IMR-90 (cell line): ENCODE results near the gene MEGF11. TPM values are rescaled to one million over a fixed set of nuclear protein-coding genes. Genes with fewer than 3 reads are reported as not detected.

Source experiments
- ATAC-seq: fragments of 200-7000 bp; cut with Tn5 transposase; 2 replicates; pipeline ENCODE4 v1.9.1; 2020; ENCODE audit warnings: low read depth, mild to moderate bottlenecking, moderate library complexity
- BruUV-seq: library from RNA; stranded (reverse); fragments of 400-500 nt; replicated peaks from 2 replicates; lab custom pipeline; 2021; lab: Mats Ljungman, UMichigan
- CTCF ChIA-PET: fragments of 300-600 bp; formaldehyde crosslinking; extraction: SDS; loops from one replicate; lab custom pipeline; 2021; ENCODE audit warnings: antibody characterized with exemption; lab: Yijun Ruan, JAX
- POLR2A ChIA-PET: fragments of 300-600 bp; sonication (Branson Sonifier 250); formaldehyde crosslinking; loops from one replicate; lab custom pipeline; 2022; ENCODE audit warnings: antibody characterized with exemption; ENCODE audit not compliant: unreplicated experiment; lab: Charles Lee
- DNase-seq: peaks from one replicate; pipeline ENCODE4 v3.0.0; 2013
- H2AFZ ChIP-seq: replicated peaks from 2 replicates; pipeline ENCODE3; 2013; ENCODE audit warnings: low read length, mild to moderate bottlenecking; ENCODE audit not compliant: poor library complexity
- H2AK5ac ChIP-seq: 2 replicates; pipeline ENCODE4 v1.6.1; 2013; ENCODE audit warnings: low read depth, low read length, inconsistent platforms
- H2AK9ac ChIP-seq: replicated peaks from 2 replicates; pipeline ENCODE3; 2013; ENCODE audit warnings: mild to moderate bottlenecking, low read depth, low read length, moderate library complexity; ENCODE audit not compliant: poor library complexity
- H2BK120ac ChIP-seq: 2 replicates; pipeline ENCODE4 v1.6.1; 2013; ENCODE audit warnings: low read depth, low read length, inconsistent platforms
- H2BK15ac ChIP-seq: 3 replicates; pipeline ENCODE4 v1.6.1; 2013; ENCODE audit warnings: low read depth, low read length, inconsistent platforms
- H2BK20ac ChIP-seq: 2 replicates; pipeline ENCODE4 v1.6.1; 2013; ENCODE audit warnings: low read depth, mild to moderate bottlenecking, inconsistent platforms, low read length, moderate library complexity
- H2BK5ac ChIP-seq: 2 replicates; pipeline ENCODE4 v1.6.1; 2013; ENCODE audit warnings: mild to moderate bottlenecking, low read depth, low read length, inconsistent platforms; ENCODE audit not compliant: poor library complexity, severe bottlenecking
- H3K14ac ChIP-seq: replicated peaks from 2 replicates; pipeline ENCODE4 v1.6.1; 2013; ENCODE audit warnings: low read depth, low read length, inconsistent platforms
- H3K18ac ChIP-seq: 2 replicates; pipeline ENCODE4 v1.6.1; 2013; ENCODE audit warnings: low read depth, low read length, control low read depth
- H3K23ac ChIP-seq: 2 replicates; pipeline ENCODE4 v1.6.1; 2013; ENCODE audit warnings: low read depth, low read length, inconsistent platforms
- H3K27ac ChIP-seq: 2 replicates; pipeline ENCODE4 v1.5.1; 2013; ENCODE audit warnings: mild to moderate bottlenecking, control low read depth, low read length; ENCODE audit not compliant: insufficient read depth
- H3K27me3 ChIP-seq: 2 replicates; pipeline ENCODE4 v1.6.1; 2013; ENCODE audit warnings: low read length; ENCODE audit not compliant: control insufficient read depth, insufficient read depth
- H3K36me3 ChIP-seq: 2 replicates; pipeline ENCODE4 v1.6.1; 2013; ENCODE audit warnings: low read length, mixed read lengths; ENCODE audit not compliant: control insufficient read depth, insufficient read depth
- H3K4ac ChIP-seq: 2 replicates; pipeline ENCODE4 v1.6.1; 2013; ENCODE audit warnings: low read depth, low read length, inconsistent platforms
- H3K4me1 ChIP-seq: 2 replicates; pipeline ENCODE4 v1.6.1; 2013; ENCODE audit warnings: low read length, mixed read lengths; ENCODE audit not compliant: control insufficient read depth, insufficient read depth
- H3K4me2 ChIP-seq: 2 replicates; pipeline ENCODE4 v1.6.1; 2013; ENCODE audit warnings: low read depth, mild to moderate bottlenecking, control low read depth, low read length, moderate library complexity
- H3K4me3 ChIP-seq: 2 replicates; pipeline ENCODE4 v1.5.1; 2013; ENCODE audit warnings: low read depth, mild to moderate bottlenecking, control low read depth, low read length, moderate library complexity; ENCODE audit not compliant: insufficient read depth
- H3K56ac ChIP-seq: 2 replicates; pipeline ENCODE4 v1.6.1; 2013; ENCODE audit warnings: low read length, inconsistent platforms; ENCODE audit not compliant: insufficient read depth; ENCODE audit errors: extremely low read depth
- H3K79me1 ChIP-seq, 2 experiments: 2 replicates each; pipeline ENCODE4 v1.6.1; 2013; ENCODE audit warnings: low read length in 2 of 2, inconsistent platforms in 1 of 2, low read depth in 1 of 2
- H3K9ac ChIP-seq: 2 replicates; pipeline ENCODE4 v1.6.1; 2013; ENCODE audit warnings: low read depth, low read length, control low read depth
- H3K9me1 ChIP-seq: 2 replicates; pipeline ENCODE4 v1.6.1; 2013; ENCODE audit warnings: low read length, inconsistent platforms; ENCODE audit not compliant: insufficient read depth
- H3K9me3 ChIP-seq: 2 replicates; pipeline ENCODE4 v1.6.1; 2013; ENCODE audit warnings: low read length; ENCODE audit not compliant: control insufficient read depth, insufficient read depth
- H4K20me1 ChIP-seq: 2 replicates; pipeline ENCODE4 v1.6.1; 2013; ENCODE audit warnings: low read length, inconsistent platforms; ENCODE audit not compliant: insufficient read depth
- H4K5ac ChIP-seq: 2 replicates; pipeline ENCODE4 v1.6.1; 2013; ENCODE audit warnings: mild to moderate bottlenecking, low read depth, low read length, control low read depth
- H4K8ac ChIP-seq, 2 experiments: 2 replicates each; pipeline ENCODE4 v1.6.1; 2013; ENCODE audit warnings: low read depth in 2 of 2, low read length in 2 of 2, control low read depth in 1 of 2, inconsistent platforms in 1 of 2
- H4K91ac ChIP-seq: 2 replicates; pipeline ENCODE4 v1.6.1; 2013; ENCODE audit warnings: low read depth, low read length, inconsistent platforms; ENCODE audit not compliant: insufficient read depth
- BHLHE40 ChIP-seq: fragments of 150-350 bp; IDR thresholded peaks from 2 replicates; pipeline ENCODE4 v1.6.1; 2016; ENCODE audit warnings: mild to moderate bottlenecking, low read depth, low read length
- CEBPB ChIP-seq: IDR thresholded peaks from 2 replicates; pipeline ENCODE4 v1.6.1; 2012; ENCODE audit warnings: low read depth, low read length, improper control_type of control experiment
- CHD1 ChIP-seq: IDR thresholded peaks from 2 replicates; pipeline ENCODE4 v1.6.1; 2012; ENCODE audit warnings: low read depth, low read length, improper control_type of control experiment
- RAD21 ChIP-seq: IDR thresholded peaks from 2 replicates; pipeline ENCODE4 v1.6.1; 2012; ENCODE audit warnings: low read length, improper control_type of control experiment
- RCOR1 ChIP-seq: IDR thresholded peaks from 2 replicates; pipeline ENCODE4 v1.6.1; 2012; ENCODE audit warnings: mild to moderate bottlenecking, low read length, improper control_type of control experiment; ENCODE audit not compliant: insufficient replicate concordance
- WGBS, 2 experiments: methylation state at CpG; one replicate each; pipeline versions ENCODE4 v1.1.5 to v1.1.7; 2013; ENCODE audit warnings: missing lambda C conversion rate in 2 of 2; ENCODE audit not compliant: insufficient read length in 1 of 2; ENCODE audit errors: extremely low coverage in 2 of 2; 5-methylcytosine and 5-hydroxymethylcytosine counted together
- dilution Hi-C: fragments of 300-500 bp; cut with HindIII; formaldehyde crosslinking; loops from one replicate; pipeline ENCODE4 v1.14.3; 2018; ENCODE audit warnings: low sequenced_read_pairs; ENCODE audit not compliant: unreplicated experiment
- in situ Hi-C: fragments of 300-500 bp; cut with MboI; formaldehyde crosslinking; loops from 3 replicates; pipeline ENCODE4 v1.14.3; 2019; ENCODE audit warnings: low sequenced_read_pairs, inconsistent platforms, mixed read lengths
- intact Hi-C: fragments of 100-400 bp; cut with micrococcal nuclease; formaldehyde crosslinking; loops from 2 replicates; pipeline ENCODE4 v1.10.0; 2022
- polyA plus RNA-seq, 3 experiments: library from polyadenylated mRNA; depleted of rRNA; stranded (reverse); fragments of >200 nt; gene quantifications; 2 replicates each; pipeline ENCODE4 v1.2.3, GENCODE V29; 2012; ENCODE audit warnings: low replicate concordance in 1 of 3
- total RNA-seq: library from RNA; depleted of rRNA; stranded (reverse); fragments of >200 nt; gene quantifications from 2 replicates; pipeline ENCODE4 v1.2.3, GENCODE V29; 2012

The MEGF11 gene
- total and polyA plus RNA-seq, 2 of the 4 experiments (the other 2 are of a cell fraction), result not detected

GRCh38 chr15:65870889-65871533 is 382.5 kb downstream of the MEGF11 start:
- CTCF ChIA-PET, result interaction anchor here (0.6 to 1.0 kb wide), 2 partner anchors 14 to 218 kb away, joined by 4 to 6 read pairs; no protein-coding TSS in a partner anchor
- in situ Hi-C loops, result no loop called here
- DNase-seq, result peak; percentile 77

More at GRCh38 chr15:65870889-65871533, 382.5 kb downstream of the MEGF11 start:
- Histone ChIP-seq H3K9me1 (peaks cover 3% of the 10 kb centered on the region; the same call in 1 of the 2 replicates), H3K23ac (peak overlapping the region; percentile 48; the same call in 1 of the 2 replicates), H3K4me1 (peaks cover 1% of the 10 kb centered on the region; the same call in 1 of the 2 replicates), H3K9ac (peak overlapping the region; percentile 64; the same call in 1 of the 2 replicates), H2BK120ac (no peak overlapping the region), H2AFZ (no peak overlapping the region), H4K91ac (no peak overlapping the region), H4K20me1 (peaks cover 30% of the 10 kb centered on the region), H3K4me3 (peak overlapping the region; percentile 58), H3K79me1 (peaks cover 0 to 24% of the 10 kb centered on the region in 2 experiments; a peak in 2 of 4 replicates), H4K8ac (peak overlapping the region in 1 of 2 experiments; percentile 9; a peak in 1 of 4 replicates), H3K14ac (0 out of 2 replicates have a peak overlapping the region, but pooled peaks have one; percentile 53), H2BK5ac (peak overlapping the region; percentile 34), H3K4me2 (peak overlapping the region; percentile 75), H2BK20ac (no peak overlapping the region), H3K36me3 (peaks cover 6% of the 10 kb centered on the region), H2BK15ac (no peak overlapping the region), H3K18ac (peak overlapping the region; percentile 10; the same call in 1 of the 2 replicates), H2AK9ac (no peak overlapping the region), H3K56ac (peak overlapping the region; percentile 77; the same call in 1 of the 2 replicates), H4K5ac (no peak overlapping the region), H3K9me3 (no peaks in the 10 kb centered on the region), H3K4ac (no peak overlapping the region; the same call in 1 of the 2 replicates), H2AK5ac (no peak overlapping the region), H3K27me3 (no peaks in the 10 kb centered on the region), H3K27ac (peak overlapping the region; percentile 53; the same call in 1 of the 2 replicates)
- POLR2A ChIA-PET, result no interaction called here
- peak; percentile 13 for ATAC-seq
- no TSS peak for BruUV-seq
- dilution Hi-C loops (no loop called here), intact Hi-C loops (loop anchor here (5.0 kb wide), 1 partner anchor 139 kb away; no protein-coding TSS in a partner anchor)
- WGBS, 2 experiments, result no CpG with 5 or more reads among the region's 2 CpGs
- TF ChIP-seq CEBPB (peak; percentile 79), RCOR1 (no peak), CHD1 (no peak), BHLHE40 (no peak), RAD21 (no peak; the same call in 1 of the 2 replicates)
